Liver (tissue), 9 donors: ENCODE data around the gene PGLYRP3. TPM values are rescaled to one million over a fixed set of nuclear protein-coding genes. Genes with fewer than 3 reads are reported as not detected.

ENCODE experiments used
- DNase-seq: peaks from one replicate; pipeline ENCODE4 v3.0.0-alpha.2; 2017; ENCODE audit warnings: low spot score
- H3K27ac ChIP-seq, 2 donors: one replicate each; pipeline ENCODE4 v1.7.0; 2013; ENCODE audit warnings: inconsistent platforms in 2 of 2, low read length in 2 of 2, control low read depth in 1 of 2, low read depth in 1 of 2, mild to moderate bottlenecking in 1 of 2
- H3K27me3 ChIP-seq, 4 donors: one replicate each; pipeline versions ENCODE4 v1.6.1 to v1.7.0; 2013; ENCODE audit warnings: low read length in 3 of 4, inconsistent platforms in 1 of 4, mild to moderate bottlenecking in 1 of 4, moderate library complexity in 1 of 4; ENCODE audit not compliant: control insufficient read depth in 4 of 4, insufficient read depth in 4 of 4
- H3K36me3 ChIP-seq, 4 donors: one replicate each; pipeline versions ENCODE4 v1.6.1 to v1.7.0; 2013; ENCODE audit warnings: low read length in 3 of 4, mild to moderate bottlenecking in 3 of 4, low read depth in 1 of 4, moderate library complexity in 1 of 4; ENCODE audit not compliant: control insufficient read depth in 4 of 4, insufficient read depth in 3 of 4
- H3K4me1 ChIP-seq, 4 donors: one replicate each; pipeline versions ENCODE4 v1.6.1 to v1.7.0; 2013; ENCODE audit warnings: low read length in 3 of 4, mild to moderate bottlenecking in 3 of 4, moderate library complexity in 1 of 4; ENCODE audit not compliant: control insufficient read depth in 4 of 4, insufficient read depth in 4 of 4
- H3K4me3 ChIP-seq, 3 donors: one replicate each; pipeline versions ENCODE4 v1.6.1 to v1.7.0; 2013; ENCODE audit warnings: low read length in 3 of 3, control low read depth in 1 of 3, low read depth in 1 of 3, mild to moderate bottlenecking in 1 of 3
- H3K9ac ChIP-seq, 2 donors: one replicate each; pipeline ENCODE4 v1.7.0; 2013; ENCODE audit warnings: low read length in 2 of 2, mild to moderate bottlenecking in 2 of 2, moderate library complexity in 2 of 2, control low read depth in 1 of 2, low read depth in 1 of 2
- H3K9me3 ChIP-seq, 4 donors: one replicate each; pipeline versions ENCODE4 v1.6.1 to v1.7.0; 2013; ENCODE audit warnings: low read length in 3 of 4; ENCODE audit not compliant: control insufficient read depth in 4 of 4
- ATF3 ChIP-seq: IDR thresholded peaks from 2 replicates; pipeline ENCODE4 v1.6.1; 2016; ENCODE audit warnings: antibody characterized with exemption
- EGR1 ChIP-seq, 2 donors: IDR thresholded peaks; 2 replicates each; pipeline ENCODE4 v1.6.1; 2016 to 2018; ENCODE audit warnings: antibody characterized with exemption in 2 of 2, low read depth in 2 of 2
- FOXA1 ChIP-seq: IDR thresholded peaks from 2 replicates; pipeline ENCODE4 v1.6.1; 2016; ENCODE audit warnings: antibody characterized with exemption
- FOXA2 ChIP-seq: IDR thresholded peaks from 2 replicates; pipeline ENCODE4 v1.6.1; 2016; ENCODE audit warnings: antibody characterized with exemption
- GABPA ChIP-seq, 2 donors: IDR thresholded peaks in 1 of 2; conservative IDR thresholded peaks in 1 of 2; 2 replicates each; pipeline ENCODE4 v1.6.1; 2016; ENCODE audit warnings: antibody characterized with exemption in 2 of 2, mild to moderate bottlenecking in 1 of 2, moderate library complexity in 1 of 2
- HNF4A ChIP-seq, 2 donors: conservative IDR thresholded peaks; 2 replicates each; pipeline ENCODE4 v1.6.1; 2016; ENCODE audit warnings: antibody characterized with exemption in 2 of 2, mild to moderate bottlenecking in 2 of 2
- JUND ChIP-seq, 2 donors: IDR thresholded peaks; 2 replicates each; pipeline ENCODE4 v1.6.1; 2016; ENCODE audit warnings: antibody characterized with exemption in 2 of 2
- NR2F2 ChIP-seq: IDR thresholded peaks from 2 replicates; pipeline ENCODE4 v1.6.1; 2016; ENCODE audit warnings: antibody characterized with exemption
- RAD21 ChIP-seq, 2 donors: IDR thresholded peaks; 2 replicates each; pipeline ENCODE4 v1.6.1; 2016; ENCODE audit warnings: antibody characterized with exemption in 2 of 2, mild to moderate bottlenecking in 2 of 2
- REST ChIP-seq: IDR thresholded peaks from 2 replicates; pipeline ENCODE4 v1.6.1; 2016; ENCODE audit warnings: antibody characterized with exemption, mild to moderate bottlenecking
- RXRA ChIP-seq, 2 donors: IDR thresholded peaks; 2 replicates each; pipeline ENCODE4 v1.6.1; 2017 to 2018; ENCODE audit warnings: antibody characterized with exemption in 2 of 2, mild to moderate bottlenecking in 1 of 2
- TAF1 ChIP-seq: conservative IDR thresholded peaks from 2 replicates; pipeline ENCODE4 v1.6.1; 2016; ENCODE audit warnings: antibody characterized with exemption, mild to moderate bottlenecking
- YY1 ChIP-seq: IDR thresholded peaks from 2 replicates; pipeline ENCODE4 v1.6.1; 2016; ENCODE audit warnings: antibody characterized with exemption, mild to moderate bottlenecking
- WGBS: extraction: QIAGEN DNeasy Blood & Tissue Kit; methylation state at CpG from one replicate; pipeline ENCODE4 v1.1.7; 2013; 5-methylcytosine and 5-hydroxymethylcytosine counted together
- polyA plus RNA-seq, 2 donors: library from polyadenylated mRNA; stranded (reverse) in 1 of 2; unstranded in 1 of 2; fragments of 200-250 nt in 1 of 2; fragments of >200 nt in 1 of 2; fragmentation: Nextera tagmentation in 1 of 2; extraction: Ambion mirVana in 1 of 2; gene quantifications; one replicate each; pipeline versions ENCODE4 v1.2.1 to v1.2.3, GENCODE V29; 2013 to 2015
- total RNA-seq, 2 donors: library from RNA; depleted of rRNA; stranded (reverse); fragments of >200 nt; gene quantifications; one replicate each; pipeline ENCODE4 v1.2.3, GENCODE V29; 2014
- TF ChIP-seq, protein P1 (sequence below): fragments of 150-350 bp; IDR thresholded peaks from 2 replicates; pipeline ENCODE4 v1.5.1; 2017; ENCODE audit warnings: improper control_type of control experiment, low read depth, low read length; ENCODE audit not compliant: missing input control
- TF ChIP-seq, protein P2 (sequence below): IDR thresholded peaks from 2 replicates; pipeline ENCODE4 v1.6.1; 2016; ENCODE audit warnings: antibody characterized with exemption
- TF ChIP-seq, protein P3 (sequence below): IDR thresholded peaks from 2 replicates; pipeline ENCODE4 v1.6.1; 2016; ENCODE audit warnings: antibody characterized with exemption
- donor health status: healthy.
- donor health status: healthy.
- donor health status: healthy.
- donor health status: healthy.
- donor health status: healthy.

PGLYRP3 gene
- total and polyA plus RNA-seq, 4 donors, result not detected

DNA sequence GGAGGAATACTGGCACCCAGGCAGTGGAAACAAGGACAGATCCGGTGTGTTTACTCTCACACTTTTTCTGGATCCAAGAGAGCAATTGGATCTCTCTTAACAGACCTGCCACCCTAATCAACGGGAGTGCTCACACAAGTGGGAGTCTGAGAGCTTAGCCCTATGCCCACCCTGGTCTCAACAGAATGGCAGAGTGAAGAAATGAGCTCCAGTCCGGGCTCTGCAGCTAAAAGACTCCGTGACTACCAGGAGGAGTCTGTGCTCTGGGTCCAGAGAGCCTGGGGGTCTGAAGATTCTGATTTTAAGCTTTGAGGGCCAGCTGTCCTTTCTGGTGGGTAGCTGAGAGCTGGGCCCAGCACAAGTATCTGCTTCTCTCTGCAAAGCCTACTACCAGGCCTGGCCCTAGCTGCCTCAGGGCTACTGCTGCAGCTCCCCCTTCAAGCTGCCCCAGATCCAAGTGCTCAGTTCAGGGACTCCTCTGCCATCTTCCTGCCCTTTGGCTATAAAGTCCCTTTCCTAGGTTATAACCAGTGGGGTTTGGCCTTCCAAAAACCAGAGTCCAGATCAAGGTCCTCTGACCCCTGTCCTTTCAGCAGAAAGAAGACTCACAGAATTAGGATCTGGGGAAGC is 48.8 kb upstream of the PGLYRP3 start:
- peak overlapping the region in 1 of 2 donors; percentile 3 for H3K27ac ChIP-seq
- H3K27me3 ChIP-seq, result peaks cover 0 to 4% (median 1%) of the 10 kb centered on the region in 4 donors
- H3K36me3 ChIP-seq, result no peaks in the 10 kb centered on the region
- no peak overlapping the region for H3K4me3 ChIP-seq
- peaks cover 0 to 11% (median 5%) of the 10 kb centered on the region in 4 donors for H3K4me1 ChIP-seq
- no peak for DNase-seq
- 86% methylated on average over 4 of the region's 4 CpGs for WGBS
- no peak overlapping the region for H3K9ac ChIP-seq
- TF ChIP-seq FOXA1 (no peak), EGR1 (IDR thresholded peaks at IDR 0.05; ENCODE audit: low read depth in 2 of 2) (no peak), NR2F2 (no peak)
- TF ChIP-seq, protein P1, sequence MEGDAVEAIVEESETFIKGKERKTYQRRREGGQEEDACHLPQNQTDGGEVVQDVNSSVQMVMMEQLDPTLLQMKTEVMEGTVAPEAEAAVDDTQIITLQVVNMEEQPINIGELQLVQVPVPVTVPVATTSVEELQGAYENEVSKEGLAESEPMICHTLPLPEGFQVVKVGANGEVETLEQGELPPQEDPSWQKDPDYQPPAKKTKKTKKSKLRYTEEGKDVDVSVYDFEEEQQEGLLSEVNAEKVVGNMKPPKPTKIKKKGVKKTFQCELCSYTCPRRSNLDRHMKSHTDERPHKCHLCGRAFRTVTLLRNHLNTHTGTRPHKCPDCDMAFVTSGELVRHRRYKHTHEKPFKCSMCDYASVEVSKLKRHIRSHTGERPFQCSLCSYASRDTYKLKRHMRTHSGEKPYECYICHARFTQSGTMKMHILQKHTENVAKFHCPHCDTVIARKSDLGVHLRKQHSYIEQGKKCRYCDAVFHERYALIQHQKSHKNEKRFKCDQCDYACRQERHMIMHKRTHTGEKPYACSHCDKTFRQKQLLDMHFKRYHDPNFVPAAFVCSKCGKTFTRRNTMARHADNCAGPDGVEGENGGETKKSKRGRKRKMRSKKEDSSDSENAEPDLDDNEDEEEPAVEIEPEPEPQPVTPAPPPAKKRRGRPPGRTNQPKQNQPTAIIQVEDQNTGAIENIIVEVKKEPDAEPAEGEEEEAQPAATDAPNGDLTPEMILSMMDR, result no peak
- H3K9me3 ChIP-seq, result no peaks in the 10 kb centered on the region

- peak overlapping the region in 1 of 2 donors; percentile 61 for H3K27ac ChIP-seq
- 87% methylated on average over 11 of the region's 11 CpGs for WGBS
- no peaks in the 10 kb centered on the region for H3K9me3 ChIP-seq
- H3K36me3 ChIP-seq, result no peaks in the 10 kb centered on the region
- peaks cover 0 to 11% (median 5%) of the 10 kb centered on the region in 4 donors for H3K4me1 ChIP-seq
- DNase-seq, result no peak
- no peak overlapping the region for H3K4me3 ChIP-seq
- no peak overlapping the region for H3K9ac ChIP-seq
- peaks cover 0 to 4% (median 1%) of the 10 kb centered on the region in 4 donors for H3K27me3 ChIP-seq
- TF ChIP-seq RAD21 (IDR thresholded peaks at IDR 0.05) (no peak), ATF3 (no peak), HNF4A (conservative IDR thresholded peaks at IDR 0.05) (no peak), REST (no peak), TAF1 (no peak), GABPA (IDR thresholded peaks at IDR 0.05 in 1 of 2, conservative IDR thresholded peaks at IDR 0.05 in 1 of 2) (no peak), FOXA2 (no peak), FOXA1 (no peak), NR2F2 (no peak), YY1 (no peak), RXRA (IDR thresholded peaks at IDR 0.05) (no peak), JUND (IDR thresholded peaks at IDR 0.05) (no peak)
- TF ChIP-seq, protein P2, sequence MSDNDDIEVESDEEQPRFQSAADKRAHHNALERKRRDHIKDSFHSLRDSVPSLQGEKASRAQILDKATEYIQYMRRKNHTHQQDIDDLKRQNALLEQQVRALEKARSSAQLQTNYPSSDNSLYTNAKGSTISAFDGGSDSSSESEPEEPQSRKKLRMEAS, result no peak
- TF ChIP-seq, protein P3, sequence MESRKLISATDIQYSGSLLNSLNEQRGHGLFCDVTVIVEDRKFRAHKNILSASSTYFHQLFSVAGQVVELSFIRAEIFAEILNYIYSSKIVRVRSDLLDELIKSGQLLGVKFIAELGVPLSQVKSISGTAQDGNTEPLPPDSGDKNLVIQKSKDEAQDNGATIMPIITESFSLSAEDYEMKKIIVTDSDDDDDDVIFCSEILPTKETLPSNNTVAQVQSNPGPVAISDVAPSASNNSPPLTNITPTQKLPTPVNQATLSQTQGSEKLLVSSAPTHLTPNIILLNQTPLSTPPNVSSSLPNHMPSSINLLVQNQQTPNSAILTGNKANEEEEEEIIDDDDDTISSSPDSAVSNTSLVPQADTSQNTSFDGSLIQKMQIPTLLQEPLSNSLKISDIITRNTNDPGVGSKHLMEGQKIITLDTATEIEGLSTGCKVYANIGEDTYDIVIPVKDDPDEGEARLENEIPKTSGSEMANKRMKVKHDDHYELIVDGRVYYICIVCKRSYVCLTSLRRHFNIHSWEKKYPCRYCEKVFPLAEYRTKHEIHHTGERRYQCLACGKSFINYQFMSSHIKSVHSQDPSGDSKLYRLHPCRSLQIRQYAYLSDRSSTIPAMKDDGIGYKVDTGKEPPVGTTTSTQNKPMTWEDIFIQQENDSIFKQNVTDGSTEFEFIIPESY, result no peak
Observed at GRCh38 chr1:153360592-153361479, 48.1 kb upstream of the PGLYRP3 start.
